IMR-90 (cell line): Measurements from ENCODE around the gene ZMAT5. TPM values are rescaled to one million over a fixed set of nuclear protein-coding genes. Genes with fewer than 3 reads are reported as not detected.

ENCODE experiments used
- ATAC-seq: fragments of 200-7000 bp; cut with Tn5 transposase; 2 replicates; pipeline ENCODE4 v1.9.1; 2020; ENCODE audit warnings: low read depth, mild to moderate bottlenecking, moderate library complexity
- BruUV-seq: library from RNA; stranded (reverse); fragments of 400-500 nt; replicated peaks from 2 replicates; lab custom pipeline; 2021; lab: Mats Ljungman, UMichigan
- CTCF ChIA-PET: fragments of 300-600 bp; formaldehyde crosslinking; extraction: SDS; loops from one replicate; lab custom pipeline; 2021; ENCODE audit warnings: antibody characterized with exemption; lab: Yijun Ruan, JAX
- POLR2A ChIA-PET: fragments of 300-600 bp; sonication (Branson Sonifier 250); formaldehyde crosslinking; loops from one replicate; lab custom pipeline; 2022; ENCODE audit warnings: antibody characterized with exemption; ENCODE audit not compliant: unreplicated experiment; lab: Charles Lee
- DNase-seq: peaks from one replicate; pipeline ENCODE4 v3.0.0; 2013
- H2AFZ ChIP-seq: replicated peaks from 2 replicates; pipeline ENCODE3; 2013; ENCODE audit warnings: low read length, mild to moderate bottlenecking; ENCODE audit not compliant: poor library complexity
- H2AK5ac ChIP-seq: 2 replicates; pipeline ENCODE4 v1.6.1; 2013; ENCODE audit warnings: low read depth, low read length, inconsistent platforms
- H2AK9ac ChIP-seq: replicated peaks from 2 replicates; pipeline ENCODE3; 2013; ENCODE audit warnings: mild to moderate bottlenecking, low read depth, low read length, moderate library complexity; ENCODE audit not compliant: poor library complexity
- H2BK120ac ChIP-seq: 2 replicates; pipeline ENCODE4 v1.6.1; 2013; ENCODE audit warnings: low read depth, low read length, inconsistent platforms
- H2BK15ac ChIP-seq: 3 replicates; pipeline ENCODE4 v1.6.1; 2013; ENCODE audit warnings: low read depth, low read length, inconsistent platforms
- H2BK20ac ChIP-seq: 2 replicates; pipeline ENCODE4 v1.6.1; 2013; ENCODE audit warnings: low read depth, mild to moderate bottlenecking, inconsistent platforms, low read length, moderate library complexity
- H2BK5ac ChIP-seq: 2 replicates; pipeline ENCODE4 v1.6.1; 2013; ENCODE audit warnings: mild to moderate bottlenecking, low read depth, low read length, inconsistent platforms; ENCODE audit not compliant: poor library complexity, severe bottlenecking
- H3K14ac ChIP-seq: replicated peaks from 2 replicates; pipeline ENCODE4 v1.6.1; 2013; ENCODE audit warnings: low read depth, low read length, inconsistent platforms
- H3K18ac ChIP-seq: 2 replicates; pipeline ENCODE4 v1.6.1; 2013; ENCODE audit warnings: low read depth, low read length, control low read depth
- H3K23ac ChIP-seq: 2 replicates; pipeline ENCODE4 v1.6.1; 2013; ENCODE audit warnings: low read depth, low read length, inconsistent platforms
- H3K27ac ChIP-seq: 2 replicates; pipeline ENCODE4 v1.5.1; 2013; ENCODE audit warnings: mild to moderate bottlenecking, control low read depth, low read length; ENCODE audit not compliant: insufficient read depth
- H3K27me3 ChIP-seq: 2 replicates; pipeline ENCODE4 v1.6.1; 2013; ENCODE audit warnings: low read length; ENCODE audit not compliant: control insufficient read depth, insufficient read depth
- H3K36me3 ChIP-seq: 2 replicates; pipeline ENCODE4 v1.6.1; 2013; ENCODE audit warnings: low read length, mixed read lengths; ENCODE audit not compliant: control insufficient read depth, insufficient read depth
- H3K4ac ChIP-seq: 2 replicates; pipeline ENCODE4 v1.6.1; 2013; ENCODE audit warnings: low read depth, low read length, inconsistent platforms
- H3K4me1 ChIP-seq: 2 replicates; pipeline ENCODE4 v1.6.1; 2013; ENCODE audit warnings: low read length, mixed read lengths; ENCODE audit not compliant: control insufficient read depth, insufficient read depth
- H3K4me2 ChIP-seq: 2 replicates; pipeline ENCODE4 v1.6.1; 2013; ENCODE audit warnings: low read depth, mild to moderate bottlenecking, control low read depth, low read length, moderate library complexity
- H3K4me3 ChIP-seq: 2 replicates; pipeline ENCODE4 v1.5.1; 2013; ENCODE audit warnings: low read depth, mild to moderate bottlenecking, control low read depth, low read length, moderate library complexity; ENCODE audit not compliant: insufficient read depth
- H3K56ac ChIP-seq: 2 replicates; pipeline ENCODE4 v1.6.1; 2013; ENCODE audit warnings: low read length, inconsistent platforms; ENCODE audit not compliant: insufficient read depth; ENCODE audit errors: extremely low read depth
- H3K79me1 ChIP-seq, 2 experiments: 2 replicates each; pipeline ENCODE4 v1.6.1; 2013; ENCODE audit warnings: low read length in 2 of 2, inconsistent platforms in 1 of 2, low read depth in 1 of 2
- H3K9ac ChIP-seq: 2 replicates; pipeline ENCODE4 v1.6.1; 2013; ENCODE audit warnings: low read depth, low read length, control low read depth
- H3K9me1 ChIP-seq: 2 replicates; pipeline ENCODE4 v1.6.1; 2013; ENCODE audit warnings: low read length, inconsistent platforms; ENCODE audit not compliant: insufficient read depth
- H3K9me3 ChIP-seq: 2 replicates; pipeline ENCODE4 v1.6.1; 2013; ENCODE audit warnings: low read length; ENCODE audit not compliant: control insufficient read depth, insufficient read depth
- H4K20me1 ChIP-seq: 2 replicates; pipeline ENCODE4 v1.6.1; 2013; ENCODE audit warnings: low read length, inconsistent platforms; ENCODE audit not compliant: insufficient read depth
- H4K5ac ChIP-seq: 2 replicates; pipeline ENCODE4 v1.6.1; 2013; ENCODE audit warnings: mild to moderate bottlenecking, low read depth, low read length, control low read depth
- H4K8ac ChIP-seq, 2 experiments: 2 replicates each; pipeline ENCODE4 v1.6.1; 2013; ENCODE audit warnings: low read depth in 2 of 2, low read length in 2 of 2, control low read depth in 1 of 2, inconsistent platforms in 1 of 2
- H4K91ac ChIP-seq: 2 replicates; pipeline ENCODE4 v1.6.1; 2013; ENCODE audit warnings: low read depth, low read length, inconsistent platforms; ENCODE audit not compliant: insufficient read depth
- CTCF ChIP-seq: conservative IDR thresholded peaks from 2 replicates; pipeline ENCODE4 v1.5.1; 2012; ENCODE audit warnings: mild to moderate bottlenecking, low read depth, low read length, improper control_type of control experiment
- NFE2L2 ChIP-seq: fragments of 150-350 bp; IDR thresholded peaks from 2 replicates; pipeline ENCODE4 v1.6.1; 2016; ENCODE audit warnings: low read depth, mild to moderate bottlenecking, low read length
- WGBS, 2 experiments: methylation state at CpG; one replicate each; pipeline versions ENCODE4 v1.1.5 to v1.1.7; 2013; ENCODE audit warnings: missing lambda C conversion rate in 2 of 2; ENCODE audit not compliant: insufficient read length in 1 of 2; ENCODE audit errors: extremely low coverage in 2 of 2; 5-methylcytosine and 5-hydroxymethylcytosine counted together
- dilution Hi-C: fragments of 300-500 bp; cut with HindIII; formaldehyde crosslinking; loops from one replicate; pipeline ENCODE4 v1.14.3; 2018; ENCODE audit warnings: low sequenced_read_pairs; ENCODE audit not compliant: unreplicated experiment
- in situ Hi-C: fragments of 300-500 bp; cut with MboI; formaldehyde crosslinking; loops from 3 replicates; pipeline ENCODE4 v1.14.3; 2019; ENCODE audit warnings: low sequenced_read_pairs, inconsistent platforms, mixed read lengths
- intact Hi-C: fragments of 100-400 bp; cut with micrococcal nuclease; formaldehyde crosslinking; loops from 2 replicates; pipeline ENCODE4 v1.10.0; 2022
- polyA plus RNA-seq, 3 experiments: library from polyadenylated mRNA; depleted of rRNA; stranded (reverse); fragments of >200 nt; gene quantifications; 2 replicates each; pipeline ENCODE4 v1.2.3, GENCODE V29; 2012; ENCODE audit warnings: low replicate concordance in 1 of 3
- total RNA-seq: library from RNA; depleted of rRNA; stranded (reverse); fragments of >200 nt; gene quantifications from 2 replicates; pipeline ENCODE4 v1.2.3, GENCODE V29; 2012

Gene ZMAT5
- total and polyA plus RNA-seq, 2 of the 4 experiments (the other 2 are of a cell fraction): 21.7 to 31.8 TPM

GRCh38 chr22:29790061-29790460 lies 23.3 kb upstream of the ZMAT5 start:
- dilution Hi-C loops: no loop called here
- peaks cover 53% of the 10 kb centered on the region for H3K36me3 ChIP-seq
- no peak overlapping the region for H3K4me2 ChIP-seq
- no peaks in the 10 kb centered on the region for H3K9me3 ChIP-seq
- no peaks in the 10 kb centered on the region for H3K9me1 ChIP-seq
- no peak overlapping the region for H3K18ac ChIP-seq
- DNase-seq (no peak), ATAC-seq (no peak)
- no peak overlapping the region for H2BK5ac ChIP-seq
- POLR2A ChIA-PET: no interaction called here
- no peak overlapping the region for H3K4ac ChIP-seq
- CTCF ChIA-PET: no interaction called here
- no peak overlapping the region for H3K14ac ChIP-seq
- H4K20me1 ChIP-seq: no peaks in the 10 kb centered on the region
- WGBS, 2 experiments: 93% methylated on average over 3 of the region's 5 CpGs; no CpG with 5 or more reads in 1 of the 2 experiments
- H2BK15ac ChIP-seq: no peak overlapping the region
- no peak overlapping the region for H3K9ac ChIP-seq
- H4K8ac ChIP-seq: no peak overlapping the region
- H3K79me1 ChIP-seq: no peaks in the 10 kb centered on the region
- intact Hi-C loops: no loop called here
- no peak overlapping the region for H3K27ac ChIP-seq
- TF ChIP-seq NFE2L2: no peak
- no peak for TF ChIP-seq CTCF
- no peaks in the 10 kb centered on the region for H3K4me1 ChIP-seq
- BruUV-seq: no TSS peak
- no peak overlapping the region for H2BK120ac ChIP-seq
- H4K91ac ChIP-seq: no peak overlapping the region
- no peak overlapping the region for H3K23ac ChIP-seq
- no peak overlapping the region for H2BK20ac ChIP-seq
- H2AK5ac ChIP-seq: no peak overlapping the region
- no peak overlapping the region for H2AK9ac ChIP-seq
- H3K27me3 ChIP-seq: no peaks in the 10 kb centered on the region
- no peak overlapping the region for H2AFZ ChIP-seq
- no peak overlapping the region for H3K4me3 ChIP-seq
- H4K5ac ChIP-seq: no peak overlapping the region
- in situ Hi-C loops: no loop called here
- H3K56ac ChIP-seq: no peak overlapping the region
